ENCODE measurements around the gene CYP11A1. TPM values are rescaled to one million over a fixed set of nuclear protein-coding genes. Genes with fewer than 3 reads are reported as not detected.

The CYP11A1 gene
- total and polyA plus RNA-seq, 10 of the 15 experiments (the other 5 are each of a cell fraction or from before 2014, with no cell fraction given), result 0.11 to 1.2 (median 0.23) TPM; not detected in 5

- TF ChIP-seq PRDM15 (CRISPR knock-in tag; IDR thresholded peaks at IDR 0.05), result no peak
- no peak for TF ChIP-seq SUPT20H (IDR thresholded peaks at IDR 0.05; ENCODE audit: borderline replicate concordance, control insufficient read depth, low read depth, low read length)
- no peak for TF ChIP-seq TCF7 (IDR thresholded peaks at IDR 0.05; ENCODE audit: borderline replicate concordance)
- peak; percentile 76 for TF ChIP-seq MLLT1 (IDR thresholded peaks at IDR 0.05)
- peak; percentile 85 to 93 for TF ChIP-seq IKZF2 (IDR thresholded peaks at IDR 0.05)
- TF ChIP-seq ZNF24 (IDR thresholded peaks at IDR 0.05), result no peak
- peak; percentile 47 for TF ChIP-seq CUX1 (IDR thresholded peaks at IDR 0.05; ENCODE audit: insufficient replicate concordance, low read depth, low read length)
- 0 out of 2 replicates have a peak, but pooled peaks have one; percentile 29 for TF ChIP-seq CHD4 (IDR thresholded peaks at IDR 0.05)
- no peak for TF ChIP-seq BRCA1 (IDR thresholded peaks at IDR 0.05; ENCODE audit: low read depth, low read length)
- no peak; the same call in 1 of the 2 replicates for TF ChIP-seq USF2 (IDR thresholded peaks at IDR 0.05; ENCODE audit: borderline replicate concordance, low read depth, low read length)
- TF ChIP-seq HDAC6 (IDR thresholded peaks at IDR 0.05; ENCODE audit: unreplicated experiment), result peak; percentile 65
- peak; percentile 93 for TF ChIP-seq IKZF1 (conservative IDR thresholded peaks at IDR 0.05)
- TF ChIP-seq PAX5 (IDR thresholded peaks at IDR 0.05; ENCODE audit: borderline replicate concordance, low read depth, low read length), result peak; percentile 66; the same call in 1 of the 2 replicates
- peak; percentile 86 for TF ChIP-seq MXI1 (IDR thresholded peaks at IDR 0.05; ENCODE audit: low read depth, low read length)
- no peak for TF ChIP-seq ZSCAN29 (IDR thresholded peaks at IDR 0.05)
These were observed 29.2 kb upstream of the CYP11A1 start (continued) for GRCh38 chr15:74396445-74397238.
